Islet precursor cell (in vitro differentiated cells): ENCODE results near the gene TAS1R3.

Source experiments
- DNase-seq: peaks from one replicate; pipeline ENCODE4 v3.0.0-alpha.2; 2018

TAS1R3 gene

GRCh38 chr1:1295154-1295923 is 35.7 kb upstream of the TAS1R3 start:
- DNase-seq, result no peak

DNA sequence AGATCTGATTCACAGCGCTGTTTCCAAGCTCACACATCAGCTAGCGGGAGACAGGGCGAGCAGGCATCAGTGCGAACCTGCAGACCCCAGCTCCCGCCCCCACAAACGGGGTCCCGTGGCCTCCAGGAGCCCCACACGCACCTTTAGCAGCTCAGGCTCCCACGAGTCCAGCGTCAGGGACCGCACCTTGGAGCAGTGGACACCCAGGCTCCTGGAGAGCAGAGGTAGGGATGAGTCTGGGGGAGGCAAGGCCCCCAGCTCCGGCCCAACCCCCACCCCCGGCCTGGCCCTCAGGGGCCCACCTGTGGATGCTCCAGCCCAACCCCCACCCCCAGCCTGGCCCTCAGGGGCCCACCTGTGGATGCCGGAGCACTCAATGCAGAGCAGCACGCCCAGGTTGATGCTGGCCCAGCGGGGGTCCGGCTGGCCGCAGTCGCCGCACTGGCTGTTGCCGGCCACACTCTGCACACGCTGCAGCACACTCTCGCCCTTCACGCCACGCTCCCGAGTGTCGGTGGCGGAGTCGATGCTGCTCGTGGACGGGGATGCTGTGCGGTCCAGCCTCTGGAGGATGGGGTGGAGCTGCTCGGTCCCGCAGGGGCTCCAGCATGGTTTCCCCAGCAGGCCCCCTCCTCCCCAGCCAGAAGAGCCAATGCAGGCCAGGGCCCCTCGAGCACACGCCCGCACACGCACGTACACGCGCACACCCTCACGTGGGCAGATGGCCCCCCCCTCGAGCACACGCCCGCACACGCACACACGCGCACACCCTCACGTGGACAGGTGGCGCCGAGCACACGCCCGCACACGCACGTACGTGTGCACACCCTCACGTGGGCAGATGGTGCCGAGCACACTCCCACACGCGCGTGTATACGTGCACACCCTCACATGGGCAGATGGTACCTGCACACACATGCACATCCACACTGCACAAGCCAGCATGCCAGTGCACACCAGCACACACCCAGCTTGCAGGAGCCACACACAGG is 34.7 kb upstream of the TAS1R3 start:
- no peak for DNase-seq

DNA sequence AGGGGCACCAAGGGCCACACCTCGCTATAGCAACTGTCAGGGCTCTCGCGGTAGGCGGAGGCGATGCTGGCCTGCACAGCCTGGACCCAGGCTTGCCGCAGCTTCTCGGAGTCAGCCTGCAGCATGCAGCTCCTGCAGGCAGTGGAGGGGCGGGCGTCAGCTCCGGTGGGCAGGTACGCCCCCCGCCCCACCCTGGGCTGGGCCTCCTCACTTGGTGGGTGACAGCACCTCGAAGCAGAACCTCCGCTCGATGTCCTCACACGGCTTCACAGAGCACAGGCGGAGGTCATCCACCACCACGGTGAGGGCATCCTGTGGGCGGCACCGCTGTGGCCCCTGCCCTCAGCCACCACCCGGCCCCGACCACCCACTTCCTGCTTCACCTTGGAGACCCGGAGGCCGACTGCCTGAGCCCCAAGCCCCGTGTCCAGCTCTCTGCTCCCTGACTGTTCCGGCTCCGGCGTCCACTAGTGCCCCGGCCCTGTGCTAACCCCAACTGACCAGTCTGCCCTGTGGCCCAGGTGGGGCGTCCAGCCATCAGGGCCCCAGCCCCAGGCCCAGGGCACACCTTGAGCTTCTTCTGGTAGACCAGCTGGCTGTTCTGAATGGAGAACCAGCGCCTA is 33.2 kb upstream of the TAS1R3 start:
- DNase-seq, result no peak

GRCh38 chr1:1298861-1299685 is 32.0 kb upstream of the TAS1R3 start:
- DNase-seq, result peak; percentile 80

DNA sequence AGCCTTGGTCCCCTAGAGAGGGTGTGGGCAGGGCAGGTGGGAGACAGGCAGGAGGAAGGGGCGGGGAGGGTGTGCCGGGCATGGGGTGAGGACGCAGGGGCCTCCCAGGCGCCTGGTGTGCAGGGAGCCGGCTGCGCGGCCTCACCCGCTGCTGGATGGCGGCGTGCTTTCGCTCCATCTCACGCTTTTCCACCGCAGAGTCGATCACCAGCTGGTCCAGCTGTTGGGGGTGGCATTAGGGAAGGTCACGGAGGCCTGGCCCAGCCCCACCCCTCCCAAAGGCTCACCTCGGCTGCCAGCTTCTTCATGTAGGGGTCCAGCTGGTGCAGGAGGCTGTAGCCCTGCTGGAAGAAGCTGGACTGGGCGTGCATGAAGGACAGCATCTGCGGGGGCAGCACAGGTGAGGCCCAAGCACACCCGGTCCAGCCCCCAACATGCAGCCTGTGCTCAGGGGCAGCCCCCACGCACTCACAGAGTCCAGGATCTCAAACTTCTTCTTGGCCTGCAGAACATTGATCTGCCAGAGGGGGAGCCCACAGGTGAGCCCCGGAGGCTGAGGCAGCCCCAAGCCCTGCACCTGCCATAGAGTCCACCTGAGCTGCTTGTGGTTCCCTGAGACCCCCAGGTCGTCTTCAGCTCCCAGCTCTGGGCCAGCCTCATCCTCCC is 31.3 kb upstream of the TAS1R3 start:
- DNase-seq, result no peak

DNA sequence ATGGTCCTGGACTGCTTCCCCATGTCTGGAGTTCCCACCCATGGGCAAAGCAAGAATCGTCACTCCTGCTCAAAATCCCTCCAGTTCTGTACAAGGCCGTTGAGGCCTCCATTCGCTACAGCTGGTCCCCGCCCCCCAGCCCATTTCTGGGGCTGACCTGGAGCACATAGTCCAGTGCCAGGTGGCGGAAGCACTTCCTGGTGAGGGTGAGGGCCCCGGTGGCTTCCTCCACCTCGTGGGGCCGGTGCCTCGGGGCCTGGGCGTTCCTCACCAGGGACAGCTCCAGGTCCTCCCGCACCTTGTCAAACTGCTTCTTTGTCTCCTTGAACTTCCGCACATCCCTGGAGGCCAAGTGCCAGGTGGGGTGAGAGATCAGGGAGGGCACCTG is 30.7 kb upstream of the TAS1R3 start:
- no peak for DNase-seq

DNA sequence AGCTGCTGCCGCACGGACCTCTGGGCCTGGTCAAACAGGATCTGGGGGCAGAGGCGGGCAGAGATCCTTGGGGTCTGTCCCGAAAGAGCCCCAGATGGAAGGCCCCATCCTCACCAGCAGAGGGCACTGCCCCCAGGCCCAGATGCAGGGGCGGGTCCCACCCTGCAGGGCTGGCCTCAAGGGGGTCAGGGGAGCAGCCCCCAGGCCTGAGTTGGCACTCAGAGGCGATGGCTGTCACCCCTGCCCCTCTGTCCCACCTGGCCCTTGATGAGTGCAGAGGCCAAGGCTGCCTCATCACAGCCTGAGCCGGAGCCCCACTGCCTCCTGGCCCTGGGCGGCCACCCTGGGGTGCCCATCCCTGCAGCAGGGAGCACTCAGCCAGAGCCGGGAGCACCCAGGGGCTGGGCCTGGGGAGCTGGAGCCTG is 29.1 kb upstream of the TAS1R3 start:
- DNase-seq, result no peak

GRCh38 chr1:1302951-1303509 is 28.1 kb upstream of the TAS1R3 start:
- DNase-seq, result no peak

- DNase-seq, result no peak
Measured at GRCh38 chr1:1303736-1304135, 27.3 kb upstream of the TAS1R3 start.

DNA sequence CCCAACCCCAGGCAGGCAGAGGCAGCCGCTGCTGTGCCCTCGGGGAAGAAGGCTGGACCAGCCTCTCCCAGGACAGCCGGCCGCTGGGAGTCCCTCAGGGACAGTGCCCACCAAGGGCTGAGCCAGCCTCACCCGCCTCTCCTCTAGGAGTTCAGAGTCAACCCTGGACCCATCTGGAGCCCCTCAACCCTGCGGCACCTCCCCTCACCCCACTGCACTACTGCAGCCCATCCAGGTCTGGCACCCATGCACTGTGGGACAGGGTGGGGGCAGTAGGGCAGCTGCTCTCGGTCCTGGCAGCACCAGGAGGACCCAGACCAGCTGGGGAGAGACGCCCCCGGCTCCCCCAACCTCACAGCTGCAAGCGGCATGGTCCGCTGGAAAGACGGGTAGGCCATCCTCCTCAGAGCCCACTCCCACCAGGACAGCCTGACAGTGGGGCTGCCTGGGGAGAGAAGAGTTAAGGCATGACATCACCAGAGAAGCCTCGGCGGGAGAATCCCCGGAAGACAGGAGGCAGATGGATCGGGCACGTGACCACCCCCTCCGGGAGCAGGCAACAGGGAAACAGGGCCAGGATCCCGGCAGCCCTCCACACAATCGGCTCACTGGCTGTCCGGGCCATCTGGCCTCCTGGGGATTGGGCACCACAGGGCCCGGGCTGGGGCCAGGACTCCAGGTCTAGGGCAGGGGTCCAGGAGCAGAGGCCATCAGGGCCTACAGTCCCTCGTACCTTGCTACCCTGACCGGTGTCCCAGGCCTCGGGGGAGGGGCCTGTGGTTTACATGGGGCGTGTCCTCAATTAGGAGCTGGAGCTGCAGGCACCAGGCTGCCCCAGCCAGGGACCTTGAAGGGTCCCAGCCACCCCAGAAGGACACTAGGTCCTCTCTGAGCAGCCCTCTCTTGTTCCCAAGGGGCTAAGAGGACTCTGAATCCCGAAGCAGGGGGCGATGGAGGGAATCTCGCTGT is 26.5 kb upstream of the TAS1R3 start:
- peak; percentile 95 for DNase-seq

GRCh38 chr1:1305300-1306069 is 25.6 kb upstream of the TAS1R3 start:
- peak; percentile 74 for DNase-seq

- DNase-seq, result no peak
Measured at GRCh38 chr1:1306070-1306660, 24.9 kb upstream of the TAS1R3 start.

DNA sequence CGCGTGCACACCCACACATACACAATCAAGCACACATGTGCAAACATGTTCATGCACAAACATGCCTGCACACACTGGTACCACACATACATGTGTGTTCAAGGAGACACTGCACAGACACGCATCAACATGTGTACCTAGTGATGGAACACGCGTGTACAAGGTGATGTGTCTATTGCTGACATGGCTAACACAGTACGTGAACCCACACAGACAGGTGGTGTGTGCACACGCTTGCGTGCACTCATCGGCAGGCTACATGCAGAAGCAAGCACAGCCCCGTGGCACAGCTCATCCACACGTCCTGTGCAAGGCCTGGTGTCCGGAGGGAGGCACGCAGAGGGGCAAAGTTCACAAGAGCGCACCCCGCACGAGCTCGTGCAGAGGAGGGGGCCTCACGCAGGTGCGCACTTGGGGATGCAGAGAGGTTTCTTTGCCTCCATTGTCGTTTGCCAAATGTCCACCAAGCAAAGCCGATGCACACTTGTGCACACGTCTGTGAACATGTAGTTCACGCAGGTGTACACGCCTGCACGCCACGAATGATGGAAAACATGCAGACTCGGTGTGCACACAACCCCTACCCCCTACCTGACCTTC is 24.3 kb upstream of the TAS1R3 start:
- DNase-seq, result no peak

DNA sequence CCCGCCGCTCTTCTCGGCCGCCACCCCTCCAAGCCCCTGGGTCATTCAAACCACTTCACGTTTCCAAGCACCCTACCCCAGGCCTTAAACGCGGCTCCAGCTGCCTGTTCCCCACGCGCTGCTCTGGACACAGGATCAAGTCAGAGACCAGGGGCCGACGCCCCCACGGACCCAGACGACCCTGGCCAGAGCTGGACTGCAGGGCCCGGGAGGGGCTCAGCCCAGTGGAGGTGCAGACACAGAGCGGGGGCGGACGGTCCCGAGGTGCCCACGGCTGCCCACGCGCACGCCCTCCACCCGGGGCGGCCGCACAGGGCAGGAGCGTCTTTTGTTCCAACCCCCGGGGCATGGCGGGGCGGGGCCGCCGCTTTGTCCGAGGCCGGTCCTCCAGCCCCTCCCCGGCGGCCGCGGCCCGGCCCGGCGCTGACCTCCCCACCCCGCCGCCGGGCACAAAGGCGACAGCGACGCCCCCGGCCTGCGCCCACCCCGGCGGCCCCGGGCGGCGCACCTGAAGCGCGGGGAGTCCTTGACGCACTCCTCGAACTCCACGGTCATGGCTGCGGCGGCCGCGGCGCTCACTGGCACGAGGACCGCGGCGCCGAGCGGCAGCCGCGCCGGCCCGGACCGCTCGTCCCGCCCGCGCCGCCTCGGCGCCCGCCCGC is 23.7 kb upstream of the TAS1R3 start:
- DNase-seq, result no peak

GRCh38 chr1:1307923-1308755 is 22.9 kb upstream of the TAS1R3 start, which contains the start of the genes ACAP3 and PUSL1:
Gene ACAP3 (minus strand): TSS chr1:1307930. CDS start chr1:1307815, 115 bp downstream.
Gene PUSL1 (plus strand): TSS chr1:1308597. CDS start chr1:1308644, 47 bp downstream.
- DNase-seq, result peak; percentile 90

- DNase-seq, result no peak
Measured at GRCh38 chr1:1308756-1309250, 22.3 kb upstream of the TAS1R3 start.
